HepG2 (cell line): ENCODE data around the gene WDR45B. TPM values are rescaled to one million over a fixed set of nuclear protein-coding genes. Genes with fewer than 3 reads are reported as not detected.

Experiments used
- ATF7-NPFF ChIP-seq: sonication (generic); formaldehyde crosslinking; IDR thresholded peaks from 2 replicates; pipeline ENCODE4 v1.8.1; 2023; ENCODE audit warnings: mild to moderate bottlenecking, low read depth, missing genetic modification reagents, moderate library complexity
- CEBPZ ChIP-seq: IDR thresholded peaks from 2 replicates; pipeline ENCODE4 v1.6.1; 2012; ENCODE audit warnings: low read length, improper control_type of control experiment
- EHMT2 ChIP-seq: fragments of 200-600 bp; sonication (generic); IDR thresholded peaks from 2 replicates; pipeline ENCODE4 v1.7.0; 2017; ENCODE audit warnings: antibody characterized with exemption, low read depth, low read length, borderline replicate concordance
- FOXA3 ChIP-seq: IDR thresholded peaks from 2 replicates; pipeline ENCODE4 v1.6.1; 2016; ENCODE audit warnings: missing genetic modification reagents, missing compliant biosample characterization
- IRF1 ChIP-seq: sonication (generic); formaldehyde crosslinking; IDR thresholded peaks from 2 replicates; pipeline ENCODE4 v1.4.0; 2020; ENCODE audit warnings: low read depth, mild to moderate bottlenecking, missing genetic modification reagents
- IRF2 ChIP-seq: IDR thresholded peaks from 2 replicates; pipeline ENCODE4 v1.6.1; 2018; ENCODE audit warnings: missing genetic modification reagents, missing compliant biosample characterization
- MATR3 ChIP-seq: sonication (generic); formaldehyde crosslinking; IDR thresholded peaks from 2 replicates; pipeline ENCODE4 v1.4.0; 2020; ENCODE audit warnings: missing genetic modification reagents
- ZBED4 ChIP-seq: sonication (generic); formaldehyde crosslinking; IDR thresholded peaks from 2 replicates; pipeline ENCODE4 v1.4.0; 2020; ENCODE audit warnings: missing genetic modification reagents, borderline replicate concordance
- ZNF407 ChIP-seq: sonication (generic); formaldehyde crosslinking; IDR thresholded peaks from one replicate; pipeline ENCODE4 v1.5.1; 2020; ENCODE audit warnings: mild to moderate bottlenecking, missing genetic modification reagents; ENCODE audit errors: not compliant biosample characterization
- polyA plus RNA-seq, 8 experiments: library from polyadenylated mRNA; depleted of rRNA in 3 of 8; stranded (reverse) in 7 of 8; unstranded in 1 of 8; fragments of >200 nt; fragmentation: Illumina TruSeq in 4 of 8; extraction: Trizol in 4 of 8; gene quantifications; 2 replicates each; pipeline versions ENCODE4 v1.2.1 to v1.2.3, GENCODE V29; 2011 to 2016; ENCODE audit warnings: low read depth in 4 of 8, missing spikeins in 1 of 8, mixed read lengths in 1 of 8; ENCODE audit not compliant: insufficient read depth in 1 of 8
- total RNA-seq, 5 experiments: library from RNA; depleted of rRNA; stranded (reverse); fragments of >200 nt; fragmentation: Illumina TruSeq; extraction: Trizol; gene quantifications; 2 replicates each; pipeline ENCODE4 v1.2.3, GENCODE V29; 2016; ENCODE audit warnings: low read depth in 1 of 5

Gene WDR45B
- total and polyA plus RNA-seq, 2 of the 13 experiments (the other 11 are each of a cell fraction or from before 2014, with no cell fraction given) = 86.2 to 155 TPM

DNA sequence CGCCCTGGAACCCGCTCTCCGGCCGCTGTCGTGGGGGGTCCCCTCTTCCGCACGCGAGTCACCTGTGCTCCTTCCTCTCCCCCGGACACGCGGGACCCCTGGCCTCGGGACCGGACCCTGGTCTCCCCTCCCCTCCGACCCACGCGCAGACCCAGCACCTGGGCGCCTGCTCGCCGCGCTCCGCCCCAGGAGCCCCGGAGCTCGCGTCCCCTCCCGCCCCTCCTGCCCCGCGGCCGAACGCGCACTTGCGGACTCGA is 49.5 kb upstream of the WDR45B start (continued):
- TF ChIP-seq CEBPZ (no peak), IRF1 (CRISPR knock-in tag) (0 out of 2 replicates have a peak, but pooled peaks have one; percentile 14), IRF2 (CRISPR knock-in tag) (no peak), ZBED4 (CRISPR knock-in tag) (no peak), FOXA3 (CRISPR knock-in tag) (no peak), ZNF407 (CRISPR knock-in tag) (no peak), EHMT2 (no peak), ATF7-NPFF (CRISPR knock-in tag) (0 out of 2 replicates have a peak, but pooled peaks have one; percentile 12), MATR3 (CRISPR knock-in tag) (no peak)
